Measurements from ENCODE around the gene NLE1.

NLE1 gene

GRCh38 chr17:35084987-35085386, 57.1 kb downstream of the NLE1 start:
- no peak for FAIRE-seq
- TF ChIP-seq POLR2AphosphoS5 (IDR thresholded peaks at IDR 0.05; ENCODE audit: low read depth, low read length) (no peak), POU2F2 (IDR thresholded peaks at IDR 0.05; ENCODE audit: low read depth, low read length) (no peak)
- no peak for DNase-seq (ENCODE audit: insufficient read length, low spot score)

GRCh38 chr17:35083071-35083470, 59.0 kb downstream of the NLE1 start:
- TF ChIP-seq PAX5 (IDR thresholded peaks at IDR 0.05; ENCODE audit: insufficient read depth, low read length, severe bottlenecking) (no peak), SPI1 (IDR thresholded peaks at IDR 0.05; ENCODE audit: low read depth, low read length) (no peak), POU2F2 (IDR thresholded peaks at IDR 0.05; ENCODE audit: low read depth, low read length) (no peak), POLR2AphosphoS5 (IDR thresholded peaks at IDR 0.05; ENCODE audit: low read depth, low read length) (no peak), TAF1 (IDR thresholded peaks at IDR 0.05; ENCODE audit: low read depth, low read length) (no peak)
- no peak for FAIRE-seq
- no peak for DNase-seq (ENCODE audit: insufficient read length, low spot score)

- TF ChIP-seq TAF1 (IDR thresholded peaks at IDR 0.05; ENCODE audit: low read depth, low read length) (no peak), POLR2AphosphoS5 (IDR thresholded peaks at IDR 0.05; ENCODE audit: low read depth, low read length) (no peak)
- DNase-seq (ENCODE audit: insufficient read length, low spot score), result no peak
- no peak for FAIRE-seq
Observed at GRCh38 chr17:35082073-35082657, 59.9 kb downstream of the NLE1 start.

- FAIRE-seq, result no peak
- TF ChIP-seq POU2F2 (IDR thresholded peaks at IDR 0.05; ENCODE audit: low read depth, low read length) (no peak), TAF1 (IDR thresholded peaks at IDR 0.05; ENCODE audit: low read depth, low read length) (no peak), PAX5 (IDR thresholded peaks at IDR 0.05; ENCODE audit: insufficient read depth, low read length, severe bottlenecking) (no peak), POLR2A (IDR thresholded peaks at IDR 0.05; ENCODE audit: low read depth, low read length) (no peak), POLR2AphosphoS5 (IDR thresholded peaks at IDR 0.05; ENCODE audit: low read depth, low read length) (no peak), SPI1 (IDR thresholded peaks at IDR 0.05; ENCODE audit: low read depth, low read length) (no peak)
Observed at GRCh38 chr17:35081638-35082037, 60.5 kb downstream of the NLE1 start.

GRCh38 chr17:35080536-35080935, 61.6 kb downstream of the NLE1 start:
- no peak for DNase-seq (ENCODE audit: insufficient read length, low spot score)
- TF ChIP-seq POLR2AphosphoS5 (IDR thresholded peaks at IDR 0.05; ENCODE audit: low read depth, low read length), result peak; percentile 32; the same call in 1 of the 2 replicates
- TF ChIP-seq POLR2A (IDR thresholded peaks at IDR 0.05; ENCODE audit: low read depth, low read length), result peak; percentile 62
- no peak for TF ChIP-seq POU2F2 (IDR thresholded peaks at IDR 0.05; ENCODE audit: low read depth, low read length)
- no peak for TF ChIP-seq PAX5 (IDR thresholded peaks at IDR 0.05; ENCODE audit: insufficient read depth, low read length, severe bottlenecking)
- peak; percentile 83 for FAIRE-seq

More at GRCh38 chr17:35081638-35082037, 60.5 kb downstream of the NLE1 start:
- no peak for DNase-seq (ENCODE audit: insufficient read length, low spot score)

GRCh38 chr17:35079547-35080423, 62.3 kb downstream of the NLE1 start:
- no peak for TF ChIP-seq PAX5 (IDR thresholded peaks at IDR 0.05; ENCODE audit: insufficient read depth, low read length, severe bottlenecking)
- TF ChIP-seq POLR2AphosphoS5 (IDR thresholded peaks at IDR 0.05; ENCODE audit: low read depth, low read length), result no peak
- no peak for TF ChIP-seq TAF1 (IDR thresholded peaks at IDR 0.05; ENCODE audit: low read depth, low read length)
- TF ChIP-seq POLR2A (IDR thresholded peaks at IDR 0.05; ENCODE audit: low read depth, low read length), result no peak
- no peak for TF ChIP-seq SPI1 (IDR thresholded peaks at IDR 0.05; ENCODE audit: low read depth, low read length)
- no peak for TF ChIP-seq POU2F2 (IDR thresholded peaks at IDR 0.05; ENCODE audit: low read depth, low read length)

More at GRCh38 chr17:35079547-35080423, 62.3 kb downstream of the NLE1 start:
- no peak for DNase-seq (ENCODE audit: insufficient read length, low spot score)
- FAIRE-seq, result peak; percentile 9
